Measurements from ENCODE around the gene BDKRB1.

GRCh38 chr14:96264200-96264553, 8.2 kb downstream of the BDKRB1 start:
- no peak for TF ChIP-seq CTCF (IDR thresholded peaks at IDR 0.05; ENCODE audit: low read depth, low read length)
- no peak for TF ChIP-seq EZH2phosphoT487 (IDR thresholded peaks at IDR 0.05; ENCODE audit: low read depth)

All from OCI-LY3 (cell line).